ENCODE data around the gene RAB35.

The RAB35 gene

DNA sequence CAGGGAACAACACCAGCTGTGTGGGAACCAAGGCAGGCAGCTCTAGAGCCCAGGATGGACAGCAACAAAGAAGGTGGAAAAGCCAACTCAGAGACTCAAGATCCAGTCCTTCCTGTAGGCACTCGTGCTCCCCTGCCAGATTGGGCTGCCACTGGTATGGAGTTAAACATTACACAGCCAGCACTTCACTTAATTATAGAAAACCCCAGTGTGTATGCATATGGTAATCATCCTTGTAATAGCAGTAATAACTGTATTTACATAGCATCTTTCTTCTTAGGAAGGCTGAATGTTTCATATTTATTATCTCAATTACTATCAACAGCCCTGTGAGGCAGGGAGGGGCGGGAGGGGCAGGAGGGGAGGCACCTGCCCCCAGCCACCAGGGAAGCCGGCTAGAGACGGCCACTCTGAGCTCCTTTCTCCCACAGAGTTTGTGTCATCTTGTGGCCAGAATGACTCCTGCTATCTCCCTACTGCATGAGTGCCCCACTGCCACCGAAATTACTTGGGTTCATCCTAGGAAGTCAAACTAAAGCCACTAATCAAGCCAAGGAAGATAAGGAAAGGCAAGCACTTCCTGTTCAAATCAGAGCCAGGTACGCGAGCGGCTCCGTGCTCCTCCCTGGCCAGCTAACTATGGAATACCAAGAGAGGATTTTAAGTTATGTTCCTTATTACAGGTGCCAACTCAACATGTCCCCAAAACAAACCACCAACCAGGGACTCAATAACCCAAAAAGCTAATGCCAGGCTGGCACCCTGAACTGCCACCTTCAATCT, 15.7 kb upstream of the RAB35 start:
- no peak for DNase-seq

GRCh38 chr12:120131116-120131515, 14.6 kb upstream of the RAB35 start:
- DNase-seq, result no peak

GRCh38 chr12:120130011-120130410, 13.5 kb upstream of the RAB35 start:
- DNase-seq, result no peak

GRCh38 chr12:120126635-120127005, 10.1 kb upstream of the RAB35 start:
- DNase-seq, result no peak

DNA sequence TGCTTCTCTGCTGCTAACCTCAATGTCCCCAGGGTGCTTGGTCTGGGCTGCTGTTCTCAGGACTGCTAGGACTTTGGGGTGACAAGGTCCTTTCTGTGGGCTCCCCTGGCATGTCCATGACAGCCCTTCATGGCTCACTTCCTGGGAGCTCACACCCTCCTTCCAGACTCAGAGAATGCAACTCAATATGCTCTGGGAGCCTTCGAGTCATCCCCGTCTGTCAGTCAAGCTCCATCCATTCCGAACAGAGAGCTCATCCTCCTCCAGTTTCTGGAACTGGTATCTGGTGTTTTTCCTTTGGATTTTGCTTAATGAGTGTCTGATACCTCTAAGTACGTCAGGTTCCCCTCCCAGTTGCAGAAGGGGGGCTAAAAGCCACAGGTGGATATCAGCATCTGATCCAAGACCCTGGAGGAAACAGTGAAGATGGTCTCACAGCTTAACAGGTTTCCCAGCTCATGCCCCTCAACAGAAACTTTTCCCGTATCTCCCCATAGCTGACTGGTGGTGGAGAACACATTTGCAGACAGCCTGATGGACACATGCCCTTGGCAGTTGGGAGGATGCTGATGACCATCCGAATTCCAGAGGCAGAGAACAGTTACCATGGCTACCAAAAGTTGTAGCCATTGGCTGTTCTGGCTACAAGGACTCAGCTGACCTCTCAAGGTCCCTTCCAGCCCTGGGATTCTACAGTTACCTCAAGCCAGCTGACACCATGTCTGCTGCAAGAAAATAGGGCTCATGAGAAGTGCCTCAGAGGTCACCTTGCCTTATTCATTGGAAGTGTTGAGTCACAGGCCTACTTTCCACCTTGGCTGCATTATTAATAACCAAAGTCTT, 9.5 kb upstream of the RAB35 start:
- DNase-seq, result peak; percentile 44

DNA sequence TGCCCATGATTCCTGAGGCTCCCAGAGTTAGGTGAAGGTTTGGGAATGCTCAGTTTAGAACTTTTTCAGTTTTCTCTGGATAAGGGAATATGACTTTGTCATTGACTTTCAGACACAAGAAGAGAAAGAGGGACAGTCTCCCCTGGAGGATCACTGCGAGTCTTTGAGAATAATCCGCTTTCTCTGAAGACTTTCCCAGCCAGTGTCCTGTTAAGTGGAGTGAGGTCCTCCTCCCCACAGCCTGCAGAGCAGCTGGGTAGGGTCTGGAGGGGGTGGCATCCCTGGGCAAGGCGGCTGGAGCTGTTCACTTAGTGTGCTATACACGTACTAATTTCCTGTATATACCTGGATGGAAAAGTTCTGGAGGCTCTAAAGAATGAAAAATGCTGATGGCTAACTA, 8.5 kb upstream of the RAB35 start:
- DNase-seq, result no peak

GRCh38 chr12:120121766-120122293, 5.3 kb upstream of the RAB35 start:
- DNase-seq, result peak; percentile 33

DNA sequence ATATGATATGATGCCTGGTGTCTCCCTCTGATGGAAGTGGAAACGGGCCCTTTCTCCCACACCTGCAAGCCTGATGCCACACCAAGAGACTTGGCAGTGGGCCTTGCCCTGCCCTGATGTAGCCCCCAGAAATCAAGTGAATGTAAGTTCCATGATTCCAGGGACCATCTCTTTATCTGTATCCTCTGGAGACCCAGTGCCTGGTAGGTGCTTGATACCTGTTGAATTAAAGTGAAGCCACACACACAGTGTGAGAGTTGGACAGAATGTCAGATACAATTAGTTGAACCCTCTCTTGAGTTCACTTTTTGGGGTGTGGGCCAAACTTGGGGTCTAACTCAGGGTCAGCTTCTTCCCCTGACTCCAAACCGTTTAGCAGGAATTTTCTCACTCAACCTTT, 4.8 kb upstream of the RAB35 start:
- no peak for DNase-seq

- peak; percentile 60 for DNase-seq
These were observed 2.9 kb upstream of the RAB35 start for GRCh38 chr12:120119271-120119973.

GRCh38 chr12:120118321-120119061, 1.9 kb upstream of the RAB35 start:
- no peak for DNase-seq

DNA sequence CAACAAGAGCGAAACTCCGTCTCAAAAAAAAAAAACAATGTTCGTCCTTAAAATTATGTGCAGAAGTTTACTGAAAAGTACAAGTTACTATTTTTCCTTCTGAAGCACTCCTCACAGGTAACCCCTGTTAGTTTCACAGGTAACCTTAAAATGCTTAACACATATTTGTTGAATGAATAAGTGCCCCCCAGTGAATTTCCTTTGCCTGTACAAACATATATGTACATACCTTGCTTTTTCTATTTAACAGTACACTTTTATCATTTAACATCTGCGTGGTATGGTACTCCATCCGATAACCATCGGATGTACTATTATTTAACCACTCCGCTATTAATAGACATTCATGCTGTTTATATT, 1.4 kb upstream of the RAB35 start:
- DNase-seq, result no peak

DNA sequence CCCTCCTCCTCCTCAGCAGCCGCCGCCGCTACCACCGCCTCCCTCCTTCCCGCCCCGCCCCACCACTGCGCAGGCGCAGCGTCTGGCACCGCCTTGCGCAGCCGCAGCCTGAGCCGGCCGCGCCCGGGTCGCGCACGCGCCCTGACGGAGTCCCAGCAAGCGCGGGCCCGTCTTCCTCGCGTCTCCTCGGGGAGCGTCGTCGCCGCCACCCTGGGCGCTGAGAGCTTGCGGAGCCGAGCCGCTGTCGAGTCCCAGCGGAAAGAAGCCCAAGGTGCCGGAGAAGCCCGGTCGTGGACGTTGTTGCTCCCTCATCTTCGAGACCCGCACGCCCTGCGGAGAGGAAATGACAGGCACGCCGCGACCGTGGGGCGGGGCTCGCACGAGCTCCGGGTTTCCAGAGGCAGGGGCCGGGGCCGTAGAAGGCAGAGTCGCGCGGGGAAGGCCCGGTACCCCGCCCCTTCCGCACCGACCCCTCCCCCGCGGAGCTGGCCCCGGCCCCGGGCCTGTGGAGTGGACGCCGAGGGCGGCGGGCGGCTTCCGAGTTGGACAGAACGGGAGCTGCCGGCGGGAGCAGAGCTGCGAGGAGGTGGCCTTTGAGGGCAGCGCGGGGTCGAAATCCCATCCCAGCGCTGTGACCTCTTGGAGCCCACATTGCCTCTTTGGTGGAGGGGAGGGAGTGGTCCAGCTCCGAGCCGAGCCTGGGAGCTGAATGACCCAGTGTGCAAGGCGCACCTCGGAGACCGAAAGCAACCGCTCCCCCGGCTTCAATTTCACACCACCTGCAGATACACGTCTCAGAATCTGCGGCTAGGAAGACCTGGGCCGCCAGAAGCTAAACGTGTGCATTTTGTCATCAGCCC, 469 bp upstream of the RAB35 start:
- peak; percentile 99 for DNase-seq

GRCh38 chr12:120115692-120116440, 687 bp downstream of the RAB35 start:
- DNase-seq, result peak; percentile 67

DNA sequence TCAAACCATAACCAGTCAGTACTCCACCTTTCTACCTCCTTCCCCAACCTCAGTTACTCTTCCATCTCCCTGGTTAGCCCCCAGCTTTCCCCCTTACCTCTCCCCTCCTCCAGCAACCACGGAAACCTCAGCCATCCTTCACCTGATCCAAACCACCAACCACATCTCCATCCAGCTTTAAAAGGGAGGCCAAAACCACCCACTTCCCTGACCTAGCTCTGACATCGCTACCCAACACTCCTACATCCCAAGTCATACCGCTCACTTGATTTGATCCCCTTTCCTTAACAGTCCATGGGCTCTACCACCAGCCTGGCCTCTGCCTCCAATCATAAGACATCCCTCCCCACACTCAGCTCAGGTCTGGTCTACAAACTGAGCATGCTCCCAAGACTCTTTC, 1.5 kb downstream of the RAB35 start:
- no peak for DNase-seq

- DNase-seq, result peak; percentile 62
These were observed 5.7 kb downstream of the RAB35 start for GRCh38 chr12:120110550-120111501.

- no peak for DNase-seq
These were observed 6.8 kb downstream of the RAB35 start for GRCh38 chr12:120109570-120110267.

- DNase-seq, result no peak
These were observed 10.4 kb downstream of the RAB35 start for GRCh38 chr12:120106151-120106550.

GRCh38 chr12:120103371-120103770, 13.2 kb downstream of the RAB35 start:
- DNase-seq, result no peak

GRCh38 chr12:120103044-120103338, 13.6 kb downstream of the RAB35 start:
- no peak for DNase-seq

Measured in activated CD4-positive, alpha-beta T cell treated with anti-CD3 and anti-CD28 coated beads for 48 hours (primary cell).